Pancreas (tissue), 10 donors: ENCODE results near the gene REN. TPM values are rescaled to one million over a fixed set of nuclear protein-coding genes. Genes with fewer than 3 reads are reported as not detected.
A peak's percentile ranks its signal among the peaks of the same experiment; 100 is the strongest.

Experiments used
- ATAC-seq, 4 donors: fragments of 200-7000 bp; cut with Tn5 transposase; one replicate each; pipeline versions ENCODE4 v1.8.0 to v1.9.1; 2020; ENCODE audit warnings: mild to moderate bottlenecking in 4 of 4, moderate library complexity in 4 of 4
- DNase-seq, 6 donors: peaks; one replicate each; pipeline ENCODE4 v3.0.0-alpha.2; 2020
- FAIRE-seq: peaks from 2 replicates; lab custom pipeline; 2012; peaks lifted over from hg19 to GRCh38; lab: Jason Lieb, UNC
- H3K27ac ChIP-seq, 4 donors: fragments of 200-600 bp; sonication (generic); 1 replicate in 3 of 4; 2 replicates in 1 of 4; pipeline versions ENCODE4 v1.5.0 to v1.8.0; 2020
- H3K27me3 ChIP-seq, 4 donors: fragments of 200-600 bp; one replicate each; pipeline ENCODE4 v1.8.0; 2021
- H3K36me3 ChIP-seq, 3 donors: fragments of 200-600 bp; sonication (generic) in 1 of 3; one replicate each; pipeline versions ENCODE4 v1.5.0 to v1.8.0; 2020 to 2021
- H3K4me1 ChIP-seq, 3 donors: fragments of 200-600 bp; one replicate each; pipeline ENCODE4 v1.8.0; 2021
- H3K4me3 ChIP-seq, 4 donors: fragments of 200-600 bp; sonication (generic) in 2 of 4; one replicate each; pipeline versions ENCODE4 v1.5.0 to v1.8.0; 2020 to 2021
- H3K9me3 ChIP-seq, 4 donors: fragments of 200-600 bp; one replicate each; pipeline ENCODE4 v1.8.0; 2021
- CTCF ChIP-seq, 4 donors: fragments of 200-600 bp; sonication (generic) in 3 of 4; IDR thresholded peaks; one replicate each; pipeline versions ENCODE4 v1.5.0 to v1.8.0; 2021; ENCODE audit warnings: antibody characterized with exemption in 4 of 4
- WGBS, 2 donors: extraction: QIAGEN DNeasy Blood & Tissue Kit; methylation state at CpG; one replicate each; pipeline ENCODE4 v1.1.7; 2013; 5-methylcytosine and 5-hydroxymethylcytosine counted together
- intact Hi-C, 3 donors: fragments of 100-400 bp; cut with DNase I; formaldehyde crosslinking; loops; one replicate each; pipeline versions ENCODE4 v1.11.1 to v1.14.2; 2022
- polyA plus RNA-seq, 2 donors: library from polyadenylated mRNA; stranded (reverse); fragments of 200-250 nt; gene quantifications; one replicate each; pipeline ENCODE4 v1.2.3, GENCODE V29; 2013
- total RNA-seq, 6 donors: library from RNA; stranded (reverse); fragmentation: NEBNext Ultra II Directional in 4 of 6; extraction: Animal tissue kit (Norgen Biotek cat#: 25700) in 4 of 6; gene quantifications; one replicate each; pipeline versions ENCODE4 v1.2.1 to v1.2.4, GENCODE V29; 2021 to 2023
- donor health status: healthy with polysubstance abuse.
- donor health status: DM: no; HTN: no; CAD: no; lungs with moderate emphysema.
- donor health status: DM: no; HTN: no; CAD: no.
- donor health status: control.
- donor health status: control.
- donor health status: Bipolar disorder and iron deficiency.
- donor health status: DM: yes; HTN: yes; CAD: no.
- donor health status: DM: no; HTN: no; CAD: no.
- donor health status: DM: no; HTN: no; CAD: no.
- donor health status: DM: yes; HTN: yes; CAD: no.

REN gene
- total and polyA plus RNA-seq, 8 donors = 0.28 TPM; not detected in 7

- peaks cover 0 to 35% (median 7%) of the 10 kb centered on the region in 3 donors for H3K36me3 ChIP-seq
- no peak for ATAC-seq
- DNase-seq = peak in 1 of 6 donors; percentile 10
- no peak for TF ChIP-seq CTCF (IDR thresholded peaks at IDR 0.05)
- no peaks in the 10 kb centered on the region for H3K27me3 ChIP-seq
- 63 to 69% methylated on average over 8 of the region's 8 CpGs for WGBS, 2 donors
- no peak overlapping the region for H3K4me3 ChIP-seq
- no peaks in the 10 kb centered on the region for H3K9me3 ChIP-seq
- peaks cover 17 to 24% (median 24%) of the 10 kb centered on the region in 3 donors for H3K4me1 ChIP-seq
- intact Hi-C loops = loop anchor here (5.0 to 10.0 kb wide), 4 partner anchors 52 to 254 kb away; partner anchors contain the start of gene SOX13 (in 2 of the 3)
- FAIRE-seq = no peak
- no peak overlapping the region for H3K27ac ChIP-seq
These were observed 39.8 kb downstream of the REN start for GRCh38 chr1:204126386-204126785.

- ATAC-seq (no peak), DNase-seq (peak in 1 of 6 donors; percentile 60), FAIRE-seq (no peak)
- peaks cover 11 to 19% (median 19%) of the 10 kb centered on the region in 3 donors for H3K4me1 ChIP-seq
- 87 to 91% methylated on average over 18 of the region's 18 CpGs for WGBS, 2 donors
- H3K4me3 ChIP-seq = no peak overlapping the region
- peaks cover 0 to 35% (median 7%) of the 10 kb centered on the region in 3 donors for H3K36me3 ChIP-seq
- no peak for TF ChIP-seq CTCF (IDR thresholded peaks at IDR 0.05)
- no peak overlapping the region for H3K27ac ChIP-seq
- H3K27me3 ChIP-seq = no peaks in the 10 kb centered on the region
- no peaks in the 10 kb centered on the region for H3K9me3 ChIP-seq
- intact Hi-C loops = loop anchor here (5.0 to 10.0 kb wide), 4 partner anchors 51 to 254 kb away; partner anchors contain the start of gene SOX13 (in 2 of the 3)
These were observed 40.3 kb downstream of the REN start for GRCh38 chr1:204125759-204126351.

GRCh38 chr1:204124639-204125038, 41.5 kb downstream of the REN start:
- WGBS, 2 donors = 91 to 93% methylated on average over 22 of the region's 22 CpGs
- H3K4me1 ChIP-seq = peaks cover 0 to 8% (median 7%) of the 10 kb centered on the region in 3 donors
- no peaks in the 10 kb centered on the region for H3K27me3 ChIP-seq
- H3K27ac ChIP-seq = no peak overlapping the region
- DNase-seq = peak in 1 of 6 donors; percentile 73
- intact Hi-C loops = loop anchor here (5.0 to 10.0 kb wide), 4 partner anchors 50 to 252 kb away; partner anchors contain the start of gene SOX13 (in 2 of the 3)
- FAIRE-seq = no peak
- no peaks in the 10 kb centered on the region for H3K9me3 ChIP-seq
- no peak for ATAC-seq
- no peak for TF ChIP-seq CTCF (IDR thresholded peaks at IDR 0.05)
- no peak overlapping the region for H3K4me3 ChIP-seq
- peaks cover 0 to 39% (median 7%) of the 10 kb centered on the region in 3 donors for H3K36me3 ChIP-seq

- peak in 1 of 4 donors; percentile 13 for TF ChIP-seq CTCF (IDR thresholded peaks at IDR 0.05)
- Histone ChIP-seq H3K4me3 (no peak overlapping the region), H3K27me3 (no peaks in the 10 kb centered on the region), H3K9me3 (no peaks in the 10 kb centered on the region), H3K36me3 (peaks cover 0 to 52% (median 7%) of the 10 kb centered on the region in 3 donors), H3K27ac (no peak overlapping the region), H3K4me1 (no peaks in the 10 kb centered on the region)
- FAIRE-seq (no peak), ATAC-seq (peak in 2 of 4 donors; percentile 21 to 28), DNase-seq (peak in 1 of 6 donors; percentile 56)
- 72 to 80% methylated on average over 9 of the region's 9 CpGs for WGBS, 2 donors
- intact Hi-C loops = loop anchor here in 2 of 3 donors (10.0 kb wide), 2 partner anchors 49 to 249 kb away; partner anchors contain the start of gene SOX13 (in 1 of the 2)
These were observed 42.8 kb downstream of the REN start for GRCh38 chr1:204123376-204123775.
